ENCODE data around the gene GPNMB. TPM values are rescaled to one million over a fixed set of nuclear protein-coding genes. Genes with fewer than 3 reads are reported as not detected.

GPNMB gene
- total RNA-seq, 6 experiments from 2014 or later: 19.3 to 48.8 (median 44.1) TPM

GRCh38 chr7:23230641-23231101 lies 15.9 kb upstream of the GPNMB start:
- DNase-seq: no peak
- no peaks in the 10 kb centered on the region for H3K36me3 Mint-ChIP-seq (ENCODE audit: low read depth)
- H3K4me3 Mint-ChIP-seq: no peak overlapping the region
- peaks cover 8% of the 10 kb centered on the region; the same call in 1 of the 2 replicates for H3K4me1 Mint-ChIP-seq (ENCODE audit: low read depth)
- no peaks in the 10 kb centered on the region for H3K27me3 Mint-ChIP-seq (ENCODE audit: insufficient read depth)
- no peak overlapping the region for H3K27ac Mint-ChIP-seq
- no peaks in the 10 kb centered on the region for H3K9me3 Mint-ChIP-seq
- TF ChIP-seq CTCF (IDR thresholded peaks at IDR 0.05): no peak

DNA sequence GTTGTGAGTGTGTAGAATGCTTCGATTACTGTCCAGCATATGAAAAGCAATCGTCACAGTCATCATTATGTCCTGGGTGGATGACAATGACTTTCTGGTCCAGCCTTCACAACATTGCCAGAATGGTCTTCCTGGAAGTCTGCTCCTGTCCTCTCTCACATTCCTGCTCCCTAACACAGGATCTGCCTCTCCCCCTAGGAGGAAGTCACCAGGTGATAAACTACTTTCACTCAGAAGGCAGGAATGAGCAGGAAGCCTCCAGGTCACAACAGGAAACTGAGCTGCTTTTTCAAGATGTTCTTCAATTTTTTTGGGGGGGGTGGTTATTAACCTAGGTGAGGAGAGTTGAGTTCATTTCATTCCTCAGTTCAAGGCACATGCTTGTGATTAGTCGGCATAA lies 13.6 kb upstream of the GPNMB start:
- no peak for DNase-seq
- no peak for TF ChIP-seq CTCF (IDR thresholded peaks at IDR 0.05)
- Mint-ChIP-seq H3K27ac (no peak overlapping the region), H3K4me3 (no peak overlapping the region), H3K36me3 (ENCODE audit: low read depth) (no peaks in the 10 kb centered on the region), H3K4me1 (ENCODE audit: low read depth) (peaks cover 8% of the 10 kb centered on the region; the same call in 1 of the 2 replicates), H3K27me3 (ENCODE audit: insufficient read depth) (no peaks in the 10 kb centered on the region), H3K9me3 (no peaks in the 10 kb centered on the region)

- Mint-ChIP-seq H3K27me3 (ENCODE audit: insufficient read depth) (no peaks in the 10 kb centered on the region), H3K27ac (no peak overlapping the region; the same call in 1 of the 2 replicates), H3K4me1 (ENCODE audit: low read depth) (peaks cover 8% of the 10 kb centered on the region; the same call in 1 of the 2 replicates), H3K9me3 (no peaks in the 10 kb centered on the region), H3K4me3 (peak overlapping the region; percentile 62; the same call in 1 of the 2 replicates), H3K36me3 (ENCODE audit: low read depth) (no peaks in the 10 kb centered on the region)
- TF ChIP-seq CTCF (IDR thresholded peaks at IDR 0.05): no peak; the same call in 1 of the 2 replicates
- no peak for DNase-seq
These were observed 11.8 kb upstream of the GPNMB start for GRCh38 chr7:23234569-23235296.

DNA sequence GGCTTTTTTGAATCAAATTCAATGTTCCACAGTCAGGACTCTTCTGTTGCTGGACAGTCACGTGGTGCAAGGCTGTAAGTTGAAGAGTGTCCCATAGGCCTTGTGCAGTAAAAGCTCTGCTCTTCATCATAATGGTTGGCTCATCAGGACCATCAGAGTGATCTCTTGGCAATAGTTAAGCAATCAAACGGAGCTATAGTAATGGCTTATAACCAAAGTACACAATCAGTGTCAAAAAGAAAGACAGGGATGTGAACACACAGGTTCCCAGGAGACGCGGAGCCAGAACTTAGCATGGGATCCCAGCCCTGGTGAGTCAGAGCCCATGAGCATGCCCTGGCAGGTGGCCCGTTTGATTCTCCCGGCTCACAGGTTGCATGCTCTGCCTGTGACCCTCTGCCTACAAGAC lies 10.8 kb upstream of the GPNMB start:
- Mint-ChIP-seq H3K4me1 (ENCODE audit: low read depth) (peaks cover 8% of the 10 kb centered on the region; the same call in 1 of the 2 replicates), H3K4me3 (no peak overlapping the region), H3K27ac (no peak overlapping the region), H3K9me3 (no peaks in the 10 kb centered on the region), H3K27me3 (ENCODE audit: insufficient read depth) (no peaks in the 10 kb centered on the region), H3K36me3 (ENCODE audit: low read depth) (no peaks in the 10 kb centered on the region)
- TF ChIP-seq CTCF (IDR thresholded peaks at IDR 0.05): no peak
- DNase-seq: no peak

GRCh38 chr7:23237000-23237399 lies 9.6 kb upstream of the GPNMB start:
- no peak for TF ChIP-seq CTCF (IDR thresholded peaks at IDR 0.05)
- Mint-ChIP-seq H3K4me1 (ENCODE audit: low read depth) (peaks cover 8% of the 10 kb centered on the region; the same call in 1 of the 2 replicates), H3K9me3 (no peaks in the 10 kb centered on the region), H3K36me3 (ENCODE audit: low read depth) (no peaks in the 10 kb centered on the region), H3K27me3 (ENCODE audit: insufficient read depth) (no peaks in the 10 kb centered on the region), H3K4me3 (no peak overlapping the region), H3K27ac (no peak overlapping the region)
- no peak for DNase-seq

All from HFFc6 (cell line).